Measurements from ENCODE around the gene CCDC116.

- TF ChIP-seq E2F8 (IDR thresholded peaks at IDR 0.05; ENCODE audit: low read depth, partially characterized antibody), result no peak
- TF ChIP-seq YY1 (IDR thresholded peaks at IDR 0.05; ENCODE audit: low read depth, low read length), result peak; percentile 94
- TF ChIP-seq EP300 (IDR thresholded peaks at IDR 0.05; ENCODE audit: borderline replicate concordance in 1 of 2, control insufficient read depth in 1 of 2, low read depth in 2 of 2, low read length in 2 of 2), result no peak
- no peak for TF ChIP-seq NRF1 (conservative IDR thresholded peaks at IDR 0.05; ENCODE audit: low read depth, low read length)
- TF ChIP-seq BCL3 (IDR thresholded peaks at IDR 0.05; ENCODE audit: borderline replicate concordance, insufficient read depth, low read depth, low read length, poor library complexity, severe bottlenecking), result no peak
- TF ChIP-seq, protein P1, sequence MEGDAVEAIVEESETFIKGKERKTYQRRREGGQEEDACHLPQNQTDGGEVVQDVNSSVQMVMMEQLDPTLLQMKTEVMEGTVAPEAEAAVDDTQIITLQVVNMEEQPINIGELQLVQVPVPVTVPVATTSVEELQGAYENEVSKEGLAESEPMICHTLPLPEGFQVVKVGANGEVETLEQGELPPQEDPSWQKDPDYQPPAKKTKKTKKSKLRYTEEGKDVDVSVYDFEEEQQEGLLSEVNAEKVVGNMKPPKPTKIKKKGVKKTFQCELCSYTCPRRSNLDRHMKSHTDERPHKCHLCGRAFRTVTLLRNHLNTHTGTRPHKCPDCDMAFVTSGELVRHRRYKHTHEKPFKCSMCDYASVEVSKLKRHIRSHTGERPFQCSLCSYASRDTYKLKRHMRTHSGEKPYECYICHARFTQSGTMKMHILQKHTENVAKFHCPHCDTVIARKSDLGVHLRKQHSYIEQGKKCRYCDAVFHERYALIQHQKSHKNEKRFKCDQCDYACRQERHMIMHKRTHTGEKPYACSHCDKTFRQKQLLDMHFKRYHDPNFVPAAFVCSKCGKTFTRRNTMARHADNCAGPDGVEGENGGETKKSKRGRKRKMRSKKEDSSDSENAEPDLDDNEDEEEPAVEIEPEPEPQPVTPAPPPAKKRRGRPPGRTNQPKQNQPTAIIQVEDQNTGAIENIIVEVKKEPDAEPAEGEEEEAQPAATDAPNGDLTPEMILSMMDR (IDR thresholded peaks at IDR 0.05 in 2 of 3, conservative IDR thresholded peaks at IDR 0.05 in 1 of 3; ENCODE audit: control insufficient read depth in 2 of 3, extremely low read depth in 1 of 3, insufficient read depth in 1 of 3, low read depth in 3 of 3, low read length in 3 of 3), result no peak
- TF ChIP-seq WRNIP1 (IDR thresholded peaks at IDR 0.05; ENCODE audit: borderline replicate concordance, low read depth, low read length), result no peak
- no peak for TF ChIP-seq JUND (IDR thresholded peaks at IDR 0.05; ENCODE audit: low read depth, low read length)
- TF ChIP-seq USF1 (IDR thresholded peaks at IDR 0.05; ENCODE audit: borderline replicate concordance, extremely low read length, insufficient read depth, low read depth, low read length), result no peak
- TF ChIP-seq, protein P2, sequence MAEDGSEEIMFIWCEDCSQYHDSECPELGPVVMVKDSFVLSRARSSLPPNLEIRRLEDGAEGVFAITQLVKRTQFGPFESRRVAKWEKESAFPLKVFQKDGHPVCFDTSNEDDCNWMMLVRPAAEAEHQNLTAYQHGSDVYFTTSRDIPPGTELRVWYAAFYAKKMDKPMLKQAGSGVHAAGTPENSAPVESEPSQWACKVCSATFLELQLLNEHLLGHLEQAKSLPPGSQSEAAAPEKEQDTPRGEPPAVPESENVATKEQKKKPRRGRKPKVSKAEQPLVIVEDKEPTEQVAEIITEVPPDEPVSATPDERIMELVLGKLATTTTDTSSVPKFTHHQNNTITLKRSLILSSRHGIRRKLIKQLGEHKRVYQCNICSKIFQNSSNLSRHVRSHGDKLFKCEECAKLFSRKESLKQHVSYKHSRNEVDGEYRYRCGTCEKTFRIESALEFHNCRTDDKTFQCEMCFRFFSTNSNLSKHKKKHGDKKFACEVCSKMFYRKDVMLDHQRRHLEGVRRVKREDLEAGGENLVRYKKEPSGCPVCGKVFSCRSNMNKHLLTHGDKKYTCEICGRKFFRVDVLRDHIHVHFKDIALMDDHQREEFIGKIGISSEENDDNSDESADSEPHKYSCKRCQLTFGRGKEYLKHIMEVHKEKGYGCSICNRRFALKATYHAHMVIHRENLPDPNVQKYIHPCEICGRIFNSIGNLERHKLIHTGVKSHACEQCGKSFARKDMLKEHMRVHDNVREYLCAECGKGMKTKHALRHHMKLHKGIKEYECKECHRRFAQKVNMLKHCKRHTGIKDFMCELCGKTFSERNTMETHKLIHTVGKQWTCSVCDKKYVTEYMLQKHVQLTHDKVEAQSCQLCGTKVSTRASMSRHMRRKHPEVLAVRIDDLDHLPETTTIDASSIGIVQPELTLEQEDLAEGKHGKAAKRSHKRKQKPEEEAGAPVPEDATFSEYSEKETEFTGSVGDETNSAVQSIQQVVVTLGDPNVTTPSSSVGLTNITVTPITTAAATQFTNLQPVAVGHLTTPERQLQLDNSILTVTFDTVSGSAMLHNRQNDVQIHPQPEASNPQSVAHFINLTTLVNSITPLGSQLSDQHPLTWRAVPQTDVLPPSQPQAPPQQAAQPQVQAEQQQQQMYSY (CRISPR knock-in tag; IDR thresholded peaks at IDR 0.05), result no peak
- peak; percentile 28; the same call in 1 of the 2 replicates for TF ChIP-seq BACH1 (IDR thresholded peaks at IDR 0.05; ENCODE audit: borderline replicate concordance)
- peak; percentile 95 for TF ChIP-seq POLR2A (IDR thresholded peaks at IDR 0.05; ENCODE audit: low read depth, low read length)
- peak; percentile 98 for TF ChIP-seq NFYB (IDR thresholded peaks at IDR 0.05; ENCODE audit: insufficient read depth, low read depth, low read length)
These were observed 19.5 kb downstream of the CCDC116 start for GRCh38 chr22:21652010-21652546.
